Measurements from ENCODE around the gene LMO7.

DNA sequence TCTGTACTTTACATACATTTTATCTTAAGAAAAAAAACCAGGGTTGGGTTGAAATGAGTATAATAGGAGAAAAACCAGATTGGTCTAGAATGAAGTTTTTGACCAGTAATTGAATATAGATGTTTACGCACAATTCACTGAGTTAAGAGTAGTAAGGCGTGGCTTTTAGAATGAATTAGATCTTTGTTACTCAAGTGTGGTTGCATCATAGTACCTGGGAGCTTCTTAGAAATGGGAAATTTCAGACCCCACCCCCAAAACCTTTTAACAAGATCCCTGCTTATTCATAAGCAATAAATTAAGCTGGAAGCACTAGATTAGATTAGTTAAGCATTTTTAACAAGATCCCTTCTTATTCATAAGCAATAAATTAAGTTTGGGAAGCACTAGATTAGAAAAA is 28.7 kb upstream of the LMO7 start:
- no peak for TF ChIP-seq TEAD4 (IDR thresholded peaks at IDR 0.05)
- TF ChIP-seq EP300 (IDR thresholded peaks at IDR 0.05; ENCODE audit: borderline replicate concordance) = no peak
- TF ChIP-seq TAF1 (IDR thresholded peaks at IDR 0.05; ENCODE audit: low read depth) = no peak
- no peak for TF ChIP-seq NFIC (IDR thresholded peaks at IDR 0.05)
- TF ChIP-seq YY1 (IDR thresholded peaks at IDR 0.05; ENCODE audit: low read depth) = no peak
- TF ChIP-seq EGR1 (IDR thresholded peaks at IDR 0.05) = no peak
- TF ChIP-seq TCF12 (IDR thresholded peaks at IDR 0.05; ENCODE audit: low read depth) = no peak
- TF ChIP-seq CREB1 (IDR thresholded peaks at IDR 0.05; ENCODE audit: low read depth) = no peak
- TF ChIP-seq, protein P1, sequence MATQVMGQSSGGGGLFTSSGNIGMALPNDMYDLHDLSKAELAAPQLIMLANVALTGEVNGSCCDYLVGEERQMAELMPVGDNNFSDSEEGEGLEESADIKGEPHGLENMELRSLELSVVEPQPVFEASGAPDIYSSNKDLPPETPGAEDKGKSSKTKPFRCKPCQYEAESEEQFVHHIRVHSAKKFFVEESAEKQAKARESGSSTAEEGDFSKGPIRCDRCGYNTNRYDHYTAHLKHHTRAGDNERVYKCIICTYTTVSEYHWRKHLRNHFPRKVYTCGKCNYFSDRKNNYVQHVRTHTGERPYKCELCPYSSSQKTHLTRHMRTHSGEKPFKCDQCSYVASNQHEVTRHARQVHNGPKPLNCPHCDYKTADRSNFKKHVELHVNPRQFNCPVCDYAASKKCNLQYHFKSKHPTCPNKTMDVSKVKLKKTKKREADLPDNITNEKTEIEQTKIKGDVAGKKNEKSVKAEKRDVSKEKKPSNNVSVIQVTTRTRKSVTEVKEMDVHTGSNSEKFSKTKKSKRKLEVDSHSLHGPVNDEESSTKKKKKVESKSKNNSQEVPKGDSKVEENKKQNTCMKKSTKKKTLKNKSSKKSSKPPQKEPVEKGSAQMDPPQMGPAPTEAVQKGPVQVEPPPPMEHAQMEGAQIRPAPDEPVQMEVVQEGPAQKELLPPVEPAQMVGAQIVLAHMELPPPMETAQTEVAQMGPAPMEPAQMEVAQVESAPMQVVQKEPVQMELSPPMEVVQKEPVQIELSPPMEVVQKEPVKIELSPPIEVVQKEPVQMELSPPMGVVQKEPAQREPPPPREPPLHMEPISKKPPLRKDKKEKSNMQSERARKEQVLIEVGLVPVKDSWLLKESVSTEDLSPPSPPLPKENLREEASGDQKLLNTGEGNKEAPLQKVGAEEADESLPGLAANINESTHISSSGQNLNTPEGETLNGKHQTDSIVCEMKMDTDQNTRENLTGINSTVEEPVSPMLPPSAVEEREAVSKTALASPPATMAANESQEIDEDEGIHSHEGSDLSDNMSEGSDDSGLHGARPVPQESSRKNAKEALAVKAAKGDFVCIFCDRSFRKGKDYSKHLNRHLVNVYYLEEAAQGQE (IDR thresholded peaks at IDR 0.05; ENCODE audit: low read depth) = no peak
- TF ChIP-seq CEBPB (IDR thresholded peaks at IDR 0.05) = no peak
- TF ChIP-seq RAD21 (IDR thresholded peaks at IDR 0.05; ENCODE audit: low read depth) = no peak
